CD4-positive, alpha-beta T cell treated with Interleukin-4 for 1 hour (primary cell): ENCODE results near the gene C12orf42.

Source experiments
- DNase-seq, 2 donors: peaks; one replicate each; pipeline ENCODE4 v3.0.0-alpha.2; 2020 to 2022

C12orf42 gene

DNA sequence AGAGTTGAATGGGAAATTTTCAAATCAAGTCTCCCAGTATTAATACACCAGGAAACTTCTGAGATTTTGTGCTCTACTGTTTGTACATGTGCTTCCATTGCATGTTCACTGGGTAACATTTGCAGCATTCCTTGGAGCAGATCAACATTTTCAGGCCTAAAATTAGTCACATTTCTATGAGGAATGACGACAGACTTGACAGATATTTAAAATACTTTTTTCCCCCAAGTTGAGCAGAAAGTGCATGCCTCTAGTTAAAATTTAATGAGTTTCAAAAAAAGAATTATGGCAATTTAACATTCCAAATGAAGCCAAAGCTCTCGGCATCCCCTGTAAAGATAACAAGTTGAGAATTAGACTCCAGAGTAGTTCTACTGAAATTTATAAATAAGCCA is 72.3 kb downstream of the C12orf42 start:
- no peak for DNase-seq

GRCh38 chr12:103422746-103423515 is 72.8 kb downstream of the C12orf42 start:
- no peak for DNase-seq

DNA sequence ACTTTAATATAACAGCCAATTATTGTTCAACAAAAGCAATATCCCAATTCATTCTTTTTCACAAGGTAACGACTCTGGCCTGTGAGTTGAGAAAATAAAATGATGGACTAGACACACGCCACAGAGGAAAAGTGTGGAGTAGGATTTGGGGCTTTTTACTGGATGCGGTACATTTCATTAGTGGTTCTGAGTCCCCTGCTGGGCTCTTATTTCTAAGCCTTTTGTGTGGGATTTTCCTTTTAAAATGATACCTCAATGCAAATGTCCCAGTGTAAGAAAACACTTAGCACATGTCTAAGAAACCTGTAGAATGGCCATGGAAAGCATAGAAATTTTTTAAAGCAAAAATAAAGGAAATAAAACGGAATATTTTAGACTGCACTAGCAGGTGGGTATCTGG is 73.4 kb downstream of the C12orf42 start:
- DNase-seq = no peak

GRCh38 chr12:103421402-103421801 is 74.4 kb downstream of the C12orf42 start:
- DNase-seq = no peak

DNA sequence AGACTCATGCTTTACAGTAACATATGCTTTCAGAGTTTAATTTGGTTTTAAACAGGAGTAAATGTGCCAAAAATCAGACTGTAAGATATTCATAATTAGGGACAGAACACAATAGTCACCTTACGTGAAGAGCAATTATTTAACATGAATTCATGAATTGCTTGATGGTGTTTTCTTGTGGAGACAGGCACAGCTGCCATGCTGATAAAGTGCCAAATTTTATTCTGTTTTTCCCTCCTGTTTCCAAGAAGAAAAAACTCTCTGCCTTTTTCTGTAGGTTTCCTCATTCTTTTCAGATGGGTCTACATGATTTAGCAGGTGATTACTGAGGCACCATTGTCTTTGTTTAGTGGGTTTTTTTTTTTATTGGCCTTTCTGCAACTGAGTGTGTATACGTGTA is 80.1 kb downstream of the C12orf42 start:
- no peak for DNase-seq

DNA sequence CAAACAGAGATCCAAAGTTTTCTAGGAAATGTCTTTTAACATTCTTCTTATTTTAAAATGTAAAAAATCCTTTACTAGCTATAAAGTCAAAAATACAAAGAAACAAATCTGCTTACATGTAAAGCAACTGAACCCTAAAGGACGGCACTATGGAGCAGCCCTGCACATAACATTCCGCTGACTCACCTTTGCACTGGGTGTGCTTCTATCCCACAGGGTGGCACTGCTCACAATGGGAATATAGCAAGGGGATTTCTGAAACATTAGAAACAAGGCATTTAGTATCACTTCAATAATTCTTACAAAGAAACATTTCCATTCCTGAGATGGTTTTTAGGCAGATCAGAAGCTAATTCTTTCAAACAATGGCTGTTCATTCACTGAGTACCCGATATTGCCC is 94.3 kb downstream of the C12orf42 start:
- peak in 1 of 2 donors; percentile 5 for DNase-seq

DNA sequence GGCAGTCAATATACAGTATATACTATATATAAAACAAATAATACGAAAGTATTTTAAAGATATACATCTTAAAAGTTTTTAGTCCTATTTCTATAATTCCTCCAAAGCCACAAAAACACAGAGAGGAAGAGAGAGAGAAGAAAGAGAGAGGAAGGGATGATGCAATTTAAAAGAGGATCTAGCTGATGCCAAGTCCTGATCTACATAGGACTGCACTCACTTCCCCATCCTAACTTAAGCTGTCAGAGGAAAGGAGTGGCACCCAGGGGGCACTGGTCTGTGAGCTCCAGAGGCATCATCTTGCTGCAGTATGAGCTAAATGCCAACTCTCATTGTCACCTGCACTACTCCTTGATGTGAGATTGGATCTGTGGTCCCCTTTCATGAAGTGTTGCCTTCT is 95.8 kb downstream of the C12orf42 start:
- no peak for DNase-seq

GRCh38 chr12:103397536-103397935 is 98.2 kb downstream of the C12orf42 start:
- DNase-seq = no peak

DNA sequence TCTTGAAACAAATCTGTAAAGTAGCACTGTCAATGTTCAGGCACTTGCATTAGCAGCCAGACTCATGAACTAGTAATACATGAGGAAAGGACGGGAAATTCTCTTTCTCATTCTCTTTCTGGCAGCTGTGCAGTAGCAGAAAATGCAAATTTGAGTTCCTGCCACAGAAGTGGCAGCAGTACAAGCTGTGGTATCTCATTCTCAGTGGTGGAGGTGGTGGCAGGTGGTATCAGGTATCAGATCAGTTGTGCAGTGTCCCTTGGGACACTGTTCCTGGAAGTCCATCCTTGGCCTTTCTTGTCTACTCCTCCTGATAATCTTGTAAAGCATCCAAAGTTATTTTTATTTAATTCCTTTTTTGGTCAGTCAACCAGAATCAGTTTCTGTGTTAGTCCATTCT is 103.0 kb downstream of the C12orf42 start:
- DNase-seq = peak in 1 of 2 donors; percentile 18

DNA sequence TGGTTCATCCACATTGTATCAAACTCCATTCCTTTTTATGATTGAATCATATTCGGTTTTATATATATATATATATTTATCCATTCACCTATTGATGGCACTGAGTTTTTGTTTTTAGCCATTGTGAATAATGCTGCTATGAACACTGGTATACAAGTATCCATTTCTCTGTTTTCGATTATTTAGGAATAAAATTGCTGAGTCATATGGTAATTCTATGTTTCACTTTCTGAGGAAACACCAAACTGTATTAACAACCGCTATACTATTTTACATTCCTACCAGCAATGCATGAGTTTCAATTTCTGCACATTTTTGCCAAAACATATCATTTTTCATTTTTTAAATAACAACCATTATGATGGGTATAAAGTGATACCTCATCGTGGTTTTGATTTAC is 104.7 kb downstream of the C12orf42 start:
- DNase-seq = no peak

DNA sequence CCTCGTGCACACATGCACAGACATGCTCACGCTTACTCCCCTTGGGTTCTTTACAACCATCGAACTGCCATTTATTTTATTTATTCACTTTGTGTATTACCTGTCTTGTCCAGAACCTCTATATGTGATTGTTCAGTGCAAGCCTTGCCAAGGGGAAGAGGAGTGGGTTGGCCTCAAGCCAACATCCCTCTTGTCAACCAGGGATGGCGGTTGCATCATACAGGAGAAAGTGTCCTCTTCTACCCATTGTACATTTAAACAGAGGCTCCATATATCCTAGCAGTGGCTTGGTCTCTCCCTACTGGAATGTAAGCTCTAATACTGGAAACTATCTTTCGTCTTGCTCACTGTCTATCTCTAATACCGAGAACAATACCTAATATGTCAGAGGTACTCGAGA is 108.4 kb downstream of the C12orf42 start:
- no peak for DNase-seq

DNA sequence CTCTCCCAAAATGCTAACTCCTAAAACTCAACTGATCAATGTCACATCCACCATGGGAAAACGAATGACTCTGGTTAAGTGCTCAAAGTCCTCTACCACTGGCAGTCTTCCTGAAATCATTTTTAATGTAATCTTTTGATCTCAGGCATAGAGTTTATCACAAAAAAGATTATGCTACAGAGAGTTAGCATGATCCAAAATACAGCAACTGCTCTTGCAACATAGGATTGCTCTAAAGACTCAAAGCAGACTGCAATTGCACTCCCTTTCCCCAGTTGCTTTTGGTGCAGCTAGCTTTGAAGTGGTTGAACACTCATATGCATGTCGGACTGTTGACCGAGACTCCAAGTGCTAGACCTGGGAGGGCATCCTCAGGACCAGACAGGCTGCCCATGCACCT is 109.3 kb downstream of the C12orf42 start:
- no peak for DNase-seq

- no peak for DNase-seq
Measured at GRCh38 chr12:103382736-103383346, 112.9 kb downstream of the C12orf42 start.

DNA sequence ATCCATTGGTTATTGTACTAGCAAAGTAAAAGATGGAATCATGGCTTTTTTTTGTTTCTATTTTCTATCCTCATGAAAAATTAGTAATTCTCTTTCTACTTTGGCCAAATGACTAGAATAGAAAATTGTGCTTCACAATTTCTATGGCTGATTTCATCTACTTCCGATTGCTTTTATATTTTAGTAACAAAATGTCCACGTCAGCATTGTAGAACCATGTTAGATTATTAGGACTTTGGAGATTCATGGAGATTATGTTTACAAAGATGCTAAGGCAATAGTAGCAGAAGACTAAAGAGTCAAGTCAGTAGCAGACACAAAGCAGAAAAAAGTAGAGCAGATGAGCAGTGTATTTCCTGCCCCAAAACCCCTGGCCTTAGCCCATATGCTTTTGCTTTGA is 113.6 kb downstream of the C12orf42 start:
- no peak for DNase-seq

DNA sequence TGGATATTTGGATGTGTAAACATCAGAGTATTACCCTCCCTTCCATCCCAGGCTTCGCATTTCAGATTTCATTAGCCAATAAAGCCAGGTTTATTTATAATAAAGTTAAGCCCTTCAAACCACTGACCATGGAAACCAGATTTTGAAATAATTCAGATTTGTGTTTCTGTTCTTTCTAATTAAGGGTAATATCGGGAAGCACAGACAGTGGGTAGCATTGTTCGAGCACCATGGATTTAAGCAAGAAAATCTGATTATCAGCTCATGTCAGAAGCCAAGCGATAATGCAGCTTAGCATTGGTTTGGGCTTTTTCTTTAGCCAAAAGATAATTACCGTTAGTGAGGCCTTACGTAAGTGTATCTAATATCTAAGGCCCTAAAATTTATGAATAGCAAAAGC is 116.1 kb downstream of the C12orf42 start:
- no peak for DNase-seq

DNA sequence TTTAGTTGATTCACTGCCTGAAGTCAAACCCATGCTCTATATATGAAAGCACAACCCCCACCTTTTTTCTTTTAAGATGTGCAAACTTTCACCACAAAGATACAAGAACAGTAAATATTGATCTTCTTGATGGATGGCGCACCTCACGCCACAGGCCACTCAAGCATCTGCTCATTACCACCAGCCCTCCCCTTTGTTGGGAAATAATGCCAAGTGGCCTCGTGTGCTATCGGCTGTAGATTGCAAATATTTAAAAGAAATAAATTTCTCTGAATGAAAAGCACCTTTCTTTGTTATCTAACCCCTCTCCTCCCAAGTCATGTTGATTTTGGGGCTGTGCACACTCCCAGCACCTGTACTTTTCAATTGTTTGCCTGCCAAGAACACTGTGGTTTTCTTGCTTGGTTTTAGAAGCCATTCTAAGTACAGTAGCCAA is 122.7 kb downstream of the C12orf42 start:
- DNase-seq = no peak

DNA sequence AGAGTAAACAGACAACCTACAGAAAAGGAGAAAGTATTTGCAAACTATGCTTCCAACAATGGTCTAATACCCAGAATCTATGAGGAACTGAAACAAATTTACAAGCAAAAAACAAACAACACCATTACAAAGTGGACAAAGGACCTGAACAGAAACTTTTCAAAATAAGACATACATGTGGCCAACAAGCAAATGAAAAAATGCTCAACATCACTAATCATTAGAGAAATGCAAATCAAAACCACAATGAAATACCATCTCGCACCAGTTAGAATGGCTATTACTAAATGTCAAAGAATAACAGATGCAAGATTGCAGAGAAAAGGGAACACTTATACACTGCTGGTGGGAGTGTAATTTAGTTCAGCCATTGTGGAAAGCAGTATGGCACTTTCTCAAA is 125.8 kb downstream of the C12orf42 start:
- no peak for DNase-seq

DNA sequence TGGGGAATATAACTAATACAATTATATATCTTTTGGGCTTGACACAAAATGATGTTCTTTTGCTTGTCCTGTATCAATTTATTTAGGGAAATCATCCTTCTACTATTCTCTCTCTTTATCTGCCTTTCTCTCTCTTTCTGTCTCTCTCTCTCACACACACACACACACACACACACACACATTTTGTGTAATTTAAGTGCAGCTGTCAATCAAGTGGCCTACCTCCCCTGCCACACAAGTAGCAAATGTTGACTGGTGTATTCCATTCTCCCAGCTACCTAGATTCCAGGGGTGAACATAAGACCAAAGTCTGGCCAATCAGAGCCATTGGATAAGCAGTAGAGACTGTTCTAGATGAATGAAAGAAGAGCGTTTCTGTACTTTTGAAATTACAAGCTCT is 127.6 kb downstream of the C12orf42 start:
- DNase-seq = no peak

GRCh38 chr12:103354403-103354802 is 141.4 kb downstream of the C12orf42 start:
- no peak for DNase-seq

GRCh38 chr12:103353913-103354312 is 141.9 kb downstream of the C12orf42 start:
- DNase-seq = no peak

- no peak for DNase-seq
Measured at GRCh38 chr12:103350116-103350515, 145.7 kb downstream of the C12orf42 start.

GRCh38 chr12:103348935-103349334 is 146.8 kb downstream of the C12orf42 start:
- peak in 1 of 2 donors; percentile 1 for DNase-seq

DNA sequence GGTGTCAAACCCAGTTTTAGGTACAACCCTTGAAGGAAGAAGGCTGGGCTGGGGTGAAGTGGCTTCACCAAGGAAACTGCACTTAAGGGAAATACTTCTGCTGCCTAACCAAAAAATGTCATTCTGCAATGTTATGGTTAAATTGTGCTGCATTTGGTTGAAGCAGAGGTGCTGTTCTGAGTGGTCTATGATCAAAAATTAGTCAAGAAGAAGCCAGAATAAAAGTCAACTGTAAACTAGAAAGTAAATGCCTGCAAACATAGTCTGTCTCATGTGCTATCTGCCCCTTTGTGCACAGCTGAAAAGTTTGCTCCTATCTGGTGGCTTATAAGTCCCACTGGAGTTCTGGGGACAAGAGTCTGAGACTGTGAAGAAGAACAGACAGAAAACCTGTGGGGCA is 158.8 kb downstream of the C12orf42 start:
- no peak for DNase-seq

DNA sequence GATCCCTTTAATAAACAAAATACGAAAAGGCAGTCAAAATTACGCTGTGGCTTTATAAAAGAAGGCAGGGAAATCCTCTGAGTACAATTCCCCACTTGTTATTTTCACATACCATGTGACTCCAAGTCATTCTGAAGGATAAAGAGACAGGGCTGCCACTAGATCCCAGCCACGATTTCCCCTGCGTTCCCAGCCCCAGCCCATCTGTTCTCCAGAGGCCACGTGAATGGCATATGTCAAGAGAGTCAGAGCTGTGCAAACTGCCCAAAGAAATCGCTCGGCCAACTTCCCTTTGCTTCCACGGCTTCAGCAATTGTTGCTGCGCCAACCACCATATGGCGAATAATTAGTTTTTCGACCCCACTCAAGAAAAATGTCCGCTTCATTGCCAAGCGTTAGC is 161.3 kb downstream of the C12orf42 start:
- DNase-seq = no peak

DNA sequence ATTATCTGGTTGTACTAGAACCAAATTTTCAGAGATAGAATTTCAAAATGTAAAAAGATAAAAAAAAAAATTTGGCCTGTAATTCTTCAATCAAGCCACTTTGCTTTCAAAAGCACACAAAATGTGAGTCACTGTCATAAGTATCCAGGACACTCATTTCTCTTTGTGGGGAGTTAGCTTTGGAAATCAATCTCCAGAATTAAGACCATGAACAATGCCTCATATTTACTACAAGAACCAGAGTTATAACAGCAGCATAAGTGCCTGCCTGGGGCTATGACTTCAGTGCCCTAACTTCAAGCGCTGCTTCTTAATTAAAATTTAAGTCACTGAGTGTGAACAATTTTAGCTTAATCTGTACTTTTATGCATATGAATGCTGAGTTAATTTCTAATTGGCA is 162.1 kb downstream of the C12orf42 start:
- DNase-seq = no peak
